CD14-positive monocyte (primary cell): ENCODE results near the gene SLC16A4. TPM values are rescaled to one million over a fixed set of nuclear protein-coding genes. Genes with fewer than 3 reads are reported as not detected.

Source experiments
- DNase-seq, 3 donors: peaks; one replicate each; pipeline ENCODE4 v3.0.0-alpha.2; 2011 to 2022
- H2AFZ ChIP-seq: 2 replicates; pipeline ENCODE4 v1.6.0; 2012; ENCODE audit warnings: mild to moderate bottlenecking, low read depth, low read length, inconsistent platforms; ENCODE audit not compliant: insufficient read depth, poor library complexity, severe bottlenecking
- H3K27ac ChIP-seq, 2 donors: 1 replicate in 1 of 2; 2 replicates in 1 of 2; pipeline ENCODE4 v1.5.1; 2012 to 2013; ENCODE audit warnings: low read length in 2 of 2, control low read depth in 1 of 2, inconsistent platforms in 1 of 2, low read depth in 1 of 2, mild to moderate bottlenecking in 1 of 2
- H3K27me3 ChIP-seq, 2 donors: one replicate each; pipeline versions ENCODE4 v1.6.0 to v1.6.1; 2011 to 2013; ENCODE audit warnings: low read length in 2 of 2; ENCODE audit not compliant: control insufficient read depth in 2 of 2, insufficient read depth in 2 of 2
- H3K36me3 ChIP-seq, 2 donors: replicated peaks in 1 of 2; 1 replicate in 1 of 2; 2 replicates in 1 of 2; pipeline versions ENCODE4 v1.5.1 to v1.6.1; 2012 to 2013; ENCODE audit warnings: low read length in 2 of 2, control low read depth in 1 of 2, inconsistent platforms in 1 of 2, mild to moderate bottlenecking in 1 of 2; ENCODE audit not compliant: insufficient read depth in 2 of 2, control insufficient read depth in 1 of 2
- H3K4me1 ChIP-seq, 2 donors: 1 replicate in 1 of 2; 2 replicates in 1 of 2; pipeline versions ENCODE4 v1.5.1 to v1.6.1; 2012 to 2013; ENCODE audit warnings: low read length in 2 of 2, control low read depth in 1 of 2, inconsistent platforms in 1 of 2, mild to moderate bottlenecking in 1 of 2, moderate library complexity in 1 of 2; ENCODE audit not compliant: insufficient read depth in 2 of 2, control insufficient read depth in 1 of 2
- H3K4me2 ChIP-seq: replicated peaks from 2 replicates; pipeline ENCODE3; 2012; ENCODE audit warnings: low read length, moderate library complexity, mild to moderate bottlenecking; ENCODE audit not compliant: poor library complexity, severe bottlenecking; ENCODE audit errors: extremely low read depth
- H3K4me3 ChIP-seq, 3 experiments: fragments of 200-600 bp in 1 of 3; sonication (generic) in 1 of 3; replicated peaks in 1 of 3; 1 replicate in 2 of 3; 2 replicates in 1 of 3; pipeline ENCODE4 v1.5.1; 2011 to 2013; ENCODE audit warnings: low read length in 3 of 3, mild to moderate bottlenecking in 3 of 3, control low read depth in 2 of 3, low read depth in 2 of 3, inconsistent platforms in 1 of 3, moderate library complexity in 1 of 3
- H3K79me2 ChIP-seq: 2 replicates; pipeline ENCODE4 v1.6.0; 2012; ENCODE audit warnings: mild to moderate bottlenecking, control low read depth, inconsistent platforms, low read length, moderate library complexity; ENCODE audit not compliant: insufficient read depth
- H3K9ac ChIP-seq: 2 replicates; pipeline ENCODE4 v1.6.0; 2017; ENCODE audit warnings: low read length, mild to moderate bottlenecking; ENCODE audit not compliant: insufficient read depth, poor library complexity, severe bottlenecking
- H3K9me3 ChIP-seq, 2 donors: replicated peaks in 1 of 2; 1 replicate in 1 of 2; 2 replicates in 1 of 2; pipeline versions ENCODE4 v1.5.1 to v1.6.1; 2012 to 2013; ENCODE audit warnings: low read length in 2 of 2, control low read depth in 1 of 2; ENCODE audit not compliant: control insufficient read depth in 1 of 2, insufficient read depth in 1 of 2
- H4K20me1 ChIP-seq: 2 replicates; pipeline ENCODE4 v1.6.0; 2012; ENCODE audit warnings: mild to moderate bottlenecking, low read length, control low read depth, moderate library complexity; ENCODE audit not compliant: insufficient read depth
- H3K27ac Mint-ChIP-seq, 7 donors: one replicate each; pipeline ENCODE4 v1.8.0; 2020; ENCODE audit warnings: mild to moderate bottlenecking in 7 of 7, mixed read lengths in 7 of 7, moderate library complexity in 6 of 7, inconsistent platforms in 2 of 7
- H3K27me3 Mint-ChIP-seq, 3 donors: one replicate each; pipeline ENCODE4 v1.8.0; 2021 to 2022; ENCODE audit warnings: low read depth in 3 of 3, mild to moderate bottlenecking in 3 of 3, mixed read lengths in 3 of 3, moderate library complexity in 3 of 3, inconsistent platforms in 1 of 3
- H3K36me3 Mint-ChIP-seq, 2 donors: one replicate each; pipeline ENCODE4 v1.8.0; 2020; ENCODE audit warnings: mixed read lengths in 2 of 2, inconsistent platforms in 1 of 2, mild to moderate bottlenecking in 1 of 2
- H3K4me1 Mint-ChIP-seq: one replicate; pipeline ENCODE4 v1.8.0; 2020; ENCODE audit warnings: mild to moderate bottlenecking, mixed read lengths
- H3K4me3 Mint-ChIP-seq, 2 donors: one replicate each; pipeline ENCODE4 v1.8.0; 2020; ENCODE audit warnings: mild to moderate bottlenecking in 2 of 2, mixed read lengths in 2 of 2, moderate library complexity in 1 of 2
- H3K9me3 Mint-ChIP-seq, 7 donors: one replicate each; pipeline ENCODE4 v1.8.0; 2020 to 2022; ENCODE audit warnings: mixed read lengths in 7 of 7, mild to moderate bottlenecking in 6 of 7, moderate library complexity in 6 of 7, inconsistent platforms in 2 of 7
- WGBS: methylation state at CpG from one replicate; pipeline ENCODE4 v1.1.5; 2013; ENCODE audit warnings: missing lambda C conversion rate; ENCODE audit not compliant: insufficient coverage; 5-methylcytosine and 5-hydroxymethylcytosine counted together
- intact Hi-C, 2 donors: fragments of 100-400 bp; cut with micrococcal nuclease; formaldehyde crosslinking; loops; one replicate each; pipeline versions ENCODE4 v1.15.0 to v1.15.1; 2023
- polyA plus RNA-seq, 3 donors: library from polyadenylated mRNA; depleted of rRNA in 1 of 3; unstranded in 2 of 3; stranded (reverse) in 1 of 3; fragments of 300-500 nt in 2 of 3; fragments of >200 nt in 1 of 3; fragmentation: Illumina TruSeq in 2 of 3; gene quantifications; 1 replicate in 2 of 3; 2 replicates in 1 of 3; pipeline ENCODE4 v1.2.3, GENCODE V29; 2012 to 2021
- TF ChIP-seq, protein P1 (sequence below): fragments of 200-600 bp; IDR thresholded peaks from one replicate; pipeline ENCODE4 v1.8.0; 2022; ENCODE audit warnings: antibody characterized with exemption, mild to moderate bottlenecking

The SLC16A4 gene
- polyA plus RNA-seq, 3 donors: 0.13 to 0.26 (median 0.25) TPM

GRCh38 chr1:110356379-110356778, 34.4 kb downstream of the SLC16A4 start:
- peaks cover 17 to 54% of the 10 kb centered on the region in 2 donors for H3K36me3 ChIP-seq
- no peaks in the 10 kb centered on the region for H3K9me3 ChIP-seq
- peaks cover 0 to 2% (median 0%) of the 10 kb centered on the region in 7 donors for H3K9me3 Mint-ChIP-seq
- peaks cover 15 to 38% of the 10 kb centered on the region in 2 donors for H3K36me3 Mint-ChIP-seq
- TF ChIP-seq, protein P1, sequence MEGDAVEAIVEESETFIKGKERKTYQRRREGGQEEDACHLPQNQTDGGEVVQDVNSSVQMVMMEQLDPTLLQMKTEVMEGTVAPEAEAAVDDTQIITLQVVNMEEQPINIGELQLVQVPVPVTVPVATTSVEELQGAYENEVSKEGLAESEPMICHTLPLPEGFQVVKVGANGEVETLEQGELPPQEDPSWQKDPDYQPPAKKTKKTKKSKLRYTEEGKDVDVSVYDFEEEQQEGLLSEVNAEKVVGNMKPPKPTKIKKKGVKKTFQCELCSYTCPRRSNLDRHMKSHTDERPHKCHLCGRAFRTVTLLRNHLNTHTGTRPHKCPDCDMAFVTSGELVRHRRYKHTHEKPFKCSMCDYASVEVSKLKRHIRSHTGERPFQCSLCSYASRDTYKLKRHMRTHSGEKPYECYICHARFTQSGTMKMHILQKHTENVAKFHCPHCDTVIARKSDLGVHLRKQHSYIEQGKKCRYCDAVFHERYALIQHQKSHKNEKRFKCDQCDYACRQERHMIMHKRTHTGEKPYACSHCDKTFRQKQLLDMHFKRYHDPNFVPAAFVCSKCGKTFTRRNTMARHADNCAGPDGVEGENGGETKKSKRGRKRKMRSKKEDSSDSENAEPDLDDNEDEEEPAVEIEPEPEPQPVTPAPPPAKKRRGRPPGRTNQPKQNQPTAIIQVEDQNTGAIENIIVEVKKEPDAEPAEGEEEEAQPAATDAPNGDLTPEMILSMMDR: no peak
- intact Hi-C loops: no loop called here
- H3K4me1 Mint-ChIP-seq: peaks cover 10% of the 10 kb centered on the region
- H4K20me1 ChIP-seq: peaks cover 10% of the 10 kb centered on the region
- no peak overlapping the region for H3K4me3 ChIP-seq
- DNase-seq: no peak
- 100% methylated on average over 1 of the region's 2 CpGs for WGBS
- peaks cover 5 to 10% of the 10 kb centered on the region in 2 donors for H3K4me1 ChIP-seq
- H3K27me3 ChIP-seq: no peaks in the 10 kb centered on the region
- H2AFZ ChIP-seq: no peak overlapping the region
- peaks cover 99% of the 10 kb centered on the region for H3K79me2 ChIP-seq
- peak overlapping the region in 1 of 2 donors; percentile 33 for H3K27ac ChIP-seq
- peak overlapping the region in 2 of 7 donors; percentile 6 to 57 for H3K27ac Mint-ChIP-seq
- H3K27me3 Mint-ChIP-seq: no peaks in the 10 kb centered on the region
- no peak overlapping the region for H3K4me2 ChIP-seq
- H3K4me3 Mint-ChIP-seq: no peak overlapping the region
- H3K9ac ChIP-seq: no peak overlapping the region

GRCh38 chr1:110355321-110355720, 35.5 kb downstream of the SLC16A4 start:
- Histone ChIP-seq H3K27me3 (no peaks in the 10 kb centered on the region), H3K9ac (no peak overlapping the region), H3K79me2 (peaks cover 99% of the 10 kb centered on the region), H2AFZ (no peak overlapping the region), H4K20me1 (peaks cover 18% of the 10 kb centered on the region), H3K27ac (no peak overlapping the region), H3K36me3 (peaks cover 17 to 62% of the 10 kb centered on the region in 2 donors), H3K4me1 (peaks cover 3% of the 10 kb centered on the region in 2 donors), H3K4me2 (no peak overlapping the region), H3K9me3 (no peaks in the 10 kb centered on the region), H3K4me3 (no peak overlapping the region)
- Mint-ChIP-seq H3K27me3 (no peaks in the 10 kb centered on the region), H3K36me3 (peaks cover 17 to 37% of the 10 kb centered on the region in 2 donors), H3K27ac (no peak overlapping the region), H3K9me3 (no peaks in the 10 kb centered on the region), H3K4me3 (no peak overlapping the region), H3K4me1 (peaks cover 13% of the 10 kb centered on the region)
- TF ChIP-seq, protein P1: no peak
- intact Hi-C loops: no loop called here
- WGBS: no CpG with 5 or more reads among the region's 1 CpG
- no peak for DNase-seq
